GM23248 (cell line): ENCODE measurements around the gene PRLH. TPM values are rescaled to one million over a fixed set of nuclear protein-coding genes. Genes with fewer than 3 reads are reported as not detected.

ENCODE experiments used
- DNase-seq: peaks from one replicate; pipeline ENCODE4 v3.0.0-alpha.2; 2015
- H2AFZ ChIP-seq: fragments of 200-600 bp; sonication (generic); 2 replicates; pipeline ENCODE4 v1.6.1; 2016; ENCODE audit warnings: antibody characterized with exemption
- H3F3A ChIP-seq: fragments of 200-600 bp; sonication (generic); 2 replicates; pipeline ENCODE4 v1.6.1; 2016; ENCODE audit warnings: mild to moderate bottlenecking, antibody characterized with exemption, mixed run types; ENCODE audit not compliant: insufficient read depth
- H3K27ac ChIP-seq: fragments of 200-600 bp; sonication (generic); 2 replicates; pipeline ENCODE4 v1.5.1; 2016; ENCODE audit warnings: mild to moderate bottlenecking
- H3K27me3 ChIP-seq: fragments of 200-600 bp; sonication (generic); replicated peaks from 2 replicates; pipeline ENCODE4 v1.6.1; 2016; ENCODE audit warnings: mild to moderate bottlenecking; ENCODE audit not compliant: insufficient read depth
- H3K36me3 ChIP-seq: fragments of 200-600 bp; sonication (generic); 2 replicates; pipeline ENCODE4 v1.6.1; 2016; ENCODE audit warnings: low read depth, mild to moderate bottlenecking
- H3K4me1 ChIP-seq: fragments of 200-600 bp; sonication (generic); 2 replicates; pipeline ENCODE4 v1.6.1; 2016; ENCODE audit warnings: mild to moderate bottlenecking; ENCODE audit not compliant: insufficient read depth
- H3K4me2 ChIP-seq: fragments of 200-600 bp; sonication (generic); one replicate; pipeline ENCODE4 v1.6.1; 2016; ENCODE audit warnings: mild to moderate bottlenecking; ENCODE audit not compliant: unreplicated experiment
- H3K4me3 ChIP-seq: fragments of 200-600 bp; sonication (generic); 2 replicates; pipeline ENCODE4 v1.5.1; 2016; ENCODE audit warnings: mild to moderate bottlenecking
- H3K79me2 ChIP-seq: fragments of 200-600 bp; sonication (generic); 2 replicates; pipeline ENCODE4 v1.6.1; 2016; ENCODE audit warnings: mild to moderate bottlenecking; ENCODE audit not compliant: insufficient read depth
- H3K9ac ChIP-seq: fragments of 200-600 bp; sonication (generic); 2 replicates; pipeline ENCODE4 v1.6.1; 2016; ENCODE audit warnings: mild to moderate bottlenecking
- H3K9me2 ChIP-seq: fragments of 200-600 bp; sonication (generic); 2 replicates; pipeline ENCODE4 v1.6.1; 2016; ENCODE audit warnings: mixed run types, mild to moderate bottlenecking, moderate library complexity; ENCODE audit not compliant: insufficient read depth
- H3K9me3 ChIP-seq: fragments of 200-600 bp; sonication (generic); one replicate; pipeline ENCODE4 v1.6.1; 2017; ENCODE audit warnings: low read depth
- H4K20me1 ChIP-seq: fragments of 200-600 bp; sonication (generic); 2 replicates; pipeline ENCODE4 v1.6.0; 2016; ENCODE audit not compliant: insufficient read depth
- EZH2 ChIP-seq: fragments of 200-600 bp; sonication (generic); IDR thresholded peaks from 2 replicates; pipeline ENCODE4 v1.6.1; 2018; ENCODE audit warnings: antibody characterized with exemption, mild to moderate bottlenecking; ENCODE audit not compliant: insufficient read depth, poor library complexity, severe bottlenecking
- EZH2phosphoT487 ChIP-seq: fragments of 200-600 bp; sonication (generic); IDR thresholded peaks from 2 replicates; pipeline ENCODE4 v1.6.1; 2018; ENCODE audit warnings: antibody characterized with exemption, moderate library complexity, mild to moderate bottlenecking, low read depth; ENCODE audit not compliant: insufficient read depth
- WGBS, 2 experiments: methylation state at CpG; one replicate each; pipeline ENCODE4 v1.1.6; 2015 to 2017; ENCODE audit warnings: low lambda C conversion rate in 2 of 2, low coverage in 1 of 2; ENCODE audit errors: missing lambda C conversion rate in 2 of 2; 5-methylcytosine and 5-hydroxymethylcytosine counted together
- in situ Hi-C: fragments of 300-500 bp; cut with MboI; formaldehyde crosslinking; loops from 2 replicates; pipeline ENCODE4 v1.15.0; 2020
- polyA plus RNA-seq: library from polyadenylated mRNA; unstranded; fragments of >200 nt; fragmentation: Nextera tagmentation; extraction: Ambion mirVana; gene quantifications from 2 replicates; pipeline ENCODE4 v1.2.1, GENCODE V29; 2016
- total RNA-seq: library from RNA; depleted of rRNA; stranded (reverse); fragments of >200 nt; shearing (Covaris generic); gene quantifications from 2 replicates; pipeline ENCODE4 v1.2.3, GENCODE V29; 2014

PRLH gene
- total and polyA plus RNA-seq, 2 experiments from 2014 or later = not detected

GRCh38 chr2:237568121-237568660 lies 1.8 kb downstream of the PRLH start:
- no peak overlapping the region for H3K27ac ChIP-seq
- H3K9me3 ChIP-seq = no peaks in the 10 kb centered on the region
- no peak overlapping the region for H3K4me3 ChIP-seq
- no peaks in the 10 kb centered on the region for H3K36me3 ChIP-seq
- H2AFZ ChIP-seq = no peak overlapping the region
- no peak for DNase-seq
- no peak overlapping the region for H3K9ac ChIP-seq
- TF ChIP-seq EZH2 = no peak
- TF ChIP-seq EZH2phosphoT487 = no peak
- H3K4me2 ChIP-seq = no peak overlapping the region
- no peaks in the 10 kb centered on the region for H3K27me3 ChIP-seq
- H3K79me2 ChIP-seq = no peaks in the 10 kb centered on the region
- peaks cover 6% of the 10 kb centered on the region for H3K4me1 ChIP-seq
- in situ Hi-C loops = loop anchor here (25.0 kb wide), 1 partner anchor 406 kb away; no protein-coding TSS in a partner anchor
- no peaks in the 10 kb centered on the region for H3K9me2 ChIP-seq
- no peaks in the 10 kb centered on the region for H3F3A ChIP-seq
- H4K20me1 ChIP-seq = no peaks in the 10 kb centered on the region
- WGBS, 2 experiments = 55 to 67% methylated on average over 9 of the region's 9 CpGs

DNA sequence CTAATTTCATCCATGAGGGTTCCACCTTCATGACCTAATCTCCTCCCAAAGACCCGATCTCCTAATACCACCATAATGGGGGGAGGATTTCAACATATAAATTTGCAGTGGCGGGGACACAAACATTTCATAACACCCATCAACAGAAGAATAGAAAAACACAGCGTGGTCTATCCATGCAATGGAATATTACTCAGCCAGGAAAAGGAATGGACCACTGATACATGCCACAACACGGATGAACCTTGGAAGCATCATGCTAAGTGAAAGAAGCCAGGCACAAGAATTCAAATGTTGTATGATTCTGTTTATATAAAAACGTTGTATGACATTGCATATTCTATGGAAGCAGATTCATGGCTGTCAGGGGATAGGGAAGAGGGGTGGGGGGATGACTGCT lies 2.7 kb downstream of the PRLH start:
- H3K4me1 ChIP-seq = peaks cover 6% of the 10 kb centered on the region
- no peaks in the 10 kb centered on the region for H3K9me2 ChIP-seq
- 83 to 90% methylated on average over 5 of the region's 5 CpGs for WGBS, 2 experiments
- H3K27ac ChIP-seq = no peak overlapping the region
- no peak overlapping the region for H3K4me3 ChIP-seq
- no peaks in the 10 kb centered on the region for H3K79me2 ChIP-seq
- H3F3A ChIP-seq = no peaks in the 10 kb centered on the region
- H3K27me3 ChIP-seq = no peaks in the 10 kb centered on the region
- H4K20me1 ChIP-seq = no peaks in the 10 kb centered on the region
- in situ Hi-C loops = loop anchor here (25.0 kb wide), 1 partner anchor 407 kb away; no protein-coding TSS in a partner anchor
- no peaks in the 10 kb centered on the region for H3K9me3 ChIP-seq
- H3K9ac ChIP-seq = no peak overlapping the region
- H3K4me2 ChIP-seq = no peak overlapping the region
- no peaks in the 10 kb centered on the region for H3K36me3 ChIP-seq
- no peak for DNase-seq
- TF ChIP-seq EZH2 = no peak
- no peak for TF ChIP-seq EZH2phosphoT487
- no peak overlapping the region for H2AFZ ChIP-seq

DNA sequence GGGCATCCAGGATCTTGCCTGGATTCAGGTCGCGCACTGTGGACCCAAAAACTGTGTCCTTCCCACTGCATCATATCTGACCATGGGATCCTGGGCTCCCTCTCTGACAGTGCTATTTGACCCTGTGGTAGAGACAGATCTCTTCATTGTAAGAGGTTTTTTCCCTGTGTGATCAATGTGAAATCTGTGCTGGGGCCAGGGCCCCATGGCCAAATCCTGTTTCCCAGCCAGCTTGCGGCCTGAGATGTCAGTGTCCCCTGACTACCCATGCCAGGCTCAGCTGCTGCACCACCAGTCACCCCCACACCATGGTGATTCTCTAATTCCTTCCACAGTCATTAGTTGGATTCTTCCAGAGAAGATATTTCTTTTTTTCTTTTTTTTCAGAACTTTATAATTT lies 3.5 kb downstream of the PRLH start:
- H3K9me3 ChIP-seq = no peaks in the 10 kb centered on the region
- H3K4me3 ChIP-seq = no peak overlapping the region
- H3K36me3 ChIP-seq = no peaks in the 10 kb centered on the region
- H3F3A ChIP-seq = no peaks in the 10 kb centered on the region
- H4K20me1 ChIP-seq = no peaks in the 10 kb centered on the region
- no peaks in the 10 kb centered on the region for H3K79me2 ChIP-seq
- no peak overlapping the region for H2AFZ ChIP-seq
- TF ChIP-seq EZH2phosphoT487 (no peak), EZH2 (no peak)
- WGBS, 2 experiments = 71 to 81% methylated on average over 3 of the region's 3 CpGs
- no peak overlapping the region for H3K9ac ChIP-seq
- H3K27ac ChIP-seq = no peak overlapping the region
- H3K27me3 ChIP-seq = no peaks in the 10 kb centered on the region
- no peak for DNase-seq
- no peak overlapping the region for H3K4me2 ChIP-seq
- H3K4me1 ChIP-seq = peaks cover 6% of the 10 kb centered on the region
- no peaks in the 10 kb centered on the region for H3K9me2 ChIP-seq
- in situ Hi-C loops = loop anchor here (25.0 kb wide), 1 partner anchor 408 kb away; no protein-coding TSS in a partner anchor

GRCh38 chr2:237570776-237571335 lies 4.5 kb downstream of the PRLH start:
- no peaks in the 10 kb centered on the region for H3K36me3 ChIP-seq
- H3K27me3 ChIP-seq = no peaks in the 10 kb centered on the region
- WGBS, 2 experiments = 83 to 84% methylated on average over 9 of the region's 9 CpGs
- H3F3A ChIP-seq = no peaks in the 10 kb centered on the region
- H3K79me2 ChIP-seq = no peaks in the 10 kb centered on the region
- no peaks in the 10 kb centered on the region for H4K20me1 ChIP-seq
- no peak overlapping the region for H3K4me3 ChIP-seq
- H3K4me2 ChIP-seq = no peak overlapping the region
- DNase-seq = no peak
- no peak overlapping the region for H2AFZ ChIP-seq
- peaks cover 6% of the 10 kb centered on the region for H3K4me1 ChIP-seq
- H3K27ac ChIP-seq = no peak overlapping the region
- TF ChIP-seq EZH2phosphoT487 = no peak
- TF ChIP-seq EZH2 = no peak
- H3K9ac ChIP-seq = no peak overlapping the region
- in situ Hi-C loops = loop anchor here (25.0 kb wide), 1 partner anchor 409 kb away; no protein-coding TSS in a partner anchor
- H3K9me2 ChIP-seq = no peaks in the 10 kb centered on the region
- H3K9me3 ChIP-seq = no peaks in the 10 kb centered on the region
